NCI-H2196 treated with DMSO at 0.1 percent for 48 hours (cell line): ENCODE results near the gene RFC4.

Experiments
- DNase-seq: peaks from one replicate; lab custom pipeline; 2025; ENCODE audit not compliant: unreplicated experiment; lab: John Stamatoyannopoulos, UW

RFC4 gene

GRCh38 chr3:186751480-186751879 is 54.8 kb downstream of the RFC4 start:
- DNase-seq, result no peak

DNA sequence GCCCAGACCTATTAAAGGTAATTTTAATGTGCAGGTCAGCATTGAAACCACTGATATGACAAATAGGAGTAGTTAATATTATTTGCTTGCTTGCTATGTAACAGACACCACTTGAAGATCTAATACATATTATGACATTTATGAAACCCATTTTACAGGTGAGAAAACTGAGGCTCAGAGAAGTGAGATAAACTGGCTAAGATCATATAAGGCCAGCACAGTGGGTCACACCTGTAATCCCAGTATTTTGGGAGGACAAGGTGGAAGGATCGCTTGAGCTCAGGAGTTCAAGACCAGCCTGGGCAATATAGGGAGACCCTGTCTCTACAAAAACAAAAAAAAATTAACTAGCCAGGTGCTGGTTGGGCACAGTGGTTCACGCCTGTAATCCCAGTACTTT is 56.0 kb downstream of the RFC4 start:
- no peak for DNase-seq

GRCh38 chr3:186746008-186746407 is 60.3 kb downstream of the RFC4 start:
- DNase-seq, result no peak

DNA sequence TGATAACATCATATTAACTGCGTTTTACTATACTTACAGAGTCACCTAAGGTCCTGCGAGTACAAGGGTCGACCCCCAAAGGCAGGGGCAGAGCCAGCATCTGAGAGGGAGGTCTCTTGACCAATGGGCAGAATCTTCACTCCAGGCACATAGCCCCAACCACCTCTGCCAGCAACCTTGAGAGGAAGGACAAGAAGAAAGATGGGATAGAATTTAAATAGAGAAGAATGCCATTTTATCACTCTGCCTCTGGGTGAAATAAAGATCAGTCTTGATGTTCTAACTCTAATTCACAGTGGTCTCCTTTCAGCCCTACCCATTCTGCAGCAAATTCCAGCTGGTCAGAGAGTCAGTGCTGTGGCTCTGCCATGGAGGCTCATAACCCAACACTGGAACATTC is 62.6 kb downstream of the RFC4 start:
- DNase-seq, result no peak

GRCh38 chr3:186742618-186743380 is 63.5 kb downstream of the RFC4 start:
- DNase-seq, result no peak
